ENCODE data around the gene MEGF6.

GRCh38 chr1:3469849-3470649, 141.3 kb downstream of the MEGF6 start:
- TF ChIP-seq CTCF (IDR thresholded peaks at IDR 0.05): no peak
- TF ChIP-seq POLR2A (IDR thresholded peaks at IDR 0.05): no peak
- TF ChIP-seq POLR2AphosphoS5 (IDR thresholded peaks at IDR 0.05): no peak
